HepG2 (cell line): ENCODE results near the gene MAP3K5. TPM values are rescaled to one million over a fixed set of nuclear protein-coding genes. Genes with fewer than 3 reads are reported as not detected.

Experiments
- ATAC-seq: fragments of 200-7000 bp; cut with Tn5 transposase; 3 replicates; pipeline ENCODE4 v1.9.1; 2020; ENCODE audit warnings: mild to moderate bottlenecking, moderate library complexity
- BruUV-seq: library from RNA; stranded (reverse); fragments of 400-500 nt; replicated peaks from 2 replicates; lab custom pipeline; 2021; lab: Mats Ljungman, UMichigan
- CTCF ChIA-PET: fragments of 300-600 bp; formaldehyde crosslinking; extraction: SDS; loops from one replicate; lab custom pipeline; 2021; ENCODE audit warnings: low total read pairs, inconsistent platforms, low intra/inter-chr PET ratio; lab: Yijun Ruan, JAX
- POLR2A ChIA-PET: fragments of 350-600 bp; sonication (Branson Sonifier 250); formaldehyde crosslinking; loops from one replicate; lab custom pipeline; 2020; ENCODE audit warnings: antibody characterized with exemption, inconsistent platforms; lab: Yijun Ruan, JAX
- DNase-seq: peaks from one replicate; pipeline ENCODE4 v3.0.0-alpha.2; 2015; ENCODE audit warnings: low spot score
- FAIRE-seq: peaks from 3 replicates; lab custom pipeline; 2011; peaks lifted over from hg19 to GRCh38; lab: Jason Lieb, UNC
- H2AFZ ChIP-seq: one replicate; pipeline ENCODE4 v1.6.1; 2011; ENCODE audit warnings: low read length, inconsistent platforms
- H3K27ac ChIP-seq: fragments of 300-600 bp; 3 replicates; pipeline ENCODE4 v1.8.0; 2011; ENCODE audit warnings: mixed run types, mild to moderate bottlenecking, mixed read lengths, low read length, inconsistent platforms; ENCODE audit not compliant: insufficient read depth; ENCODE audit errors: extremely low read length
- H3K27me3 ChIP-seq, 2 experiments: fragments of 200-600 bp in 1 of 2; 2 replicates in 1 of 2; 3 replicates in 1 of 2; pipeline versions ENCODE4 v1.6.0 to v1.8.0; 2011; ENCODE audit warnings: low read length in 2 of 2, mild to moderate bottlenecking in 2 of 2, moderate library complexity in 2 of 2, inconsistent platforms in 1 of 2; ENCODE audit not compliant: insufficient read depth in 2 of 2, control insufficient read depth in 1 of 2
- H3K36me3 ChIP-seq, 2 experiments: fragments of 200-600 bp in 1 of 2; replicated peaks in 1 of 2; 2 replicates in 1 of 2; 3 replicates in 1 of 2; pipeline versions ENCODE4 v1.5.1 to v1.8.0; 2011; ENCODE audit warnings: low read length in 2 of 2, inconsistent platforms in 1 of 2; ENCODE audit not compliant: insufficient read depth in 2 of 2, control insufficient read depth in 1 of 2
- H3K4me1 ChIP-seq: 2 replicates; pipeline ENCODE4 v1.5.1; 2012; ENCODE audit warnings: low read length, inconsistent platforms; ENCODE audit not compliant: insufficient read depth
- H3K4me2 ChIP-seq: 2 replicates; pipeline ENCODE4 v1.6.0; 2011; ENCODE audit warnings: low read depth, low read length, inconsistent platforms
- H3K4me3 ChIP-seq, 3 experiments: fragments of 200-600 bp in 1 of 3; sonication (generic), shearing (Covaris generic) in 1 of 3; replicated peaks in 1 of 3; 2 replicates each; pipeline ENCODE4 v1.5.1; 2011 to 2016; ENCODE audit warnings: low read length in 3 of 3, inconsistent platforms in 2 of 3, low read depth in 2 of 3, mild to moderate bottlenecking in 2 of 3, control low read depth in 1 of 3, mixed read lengths in 1 of 3; ENCODE audit not compliant: insufficient read depth in 1 of 3
- H3K79me2 ChIP-seq: one replicate; pipeline ENCODE4 v1.6.1; 2011; ENCODE audit warnings: low read length, inconsistent platforms; ENCODE audit not compliant: insufficient read depth
- H3K9ac ChIP-seq: 2 replicates; pipeline ENCODE4 v1.6.0; 2011; ENCODE audit warnings: mild to moderate bottlenecking, low read depth, low read length, inconsistent platforms; ENCODE audit not compliant: insufficient read depth
- H3K9me3 ChIP-seq: 2 replicates; pipeline ENCODE4 v1.5.1; 2012; ENCODE audit warnings: mild to moderate bottlenecking, low read length
- H4K20me1 ChIP-seq: 2 replicates; pipeline ENCODE4 v1.6.0; 2011; ENCODE audit warnings: inconsistent platforms, mild to moderate bottlenecking, low read length, moderate library complexity; ENCODE audit not compliant: insufficient read depth
- NFE2 ChIP-seq: sonication (generic); formaldehyde crosslinking; IDR thresholded peaks from 2 replicates; pipeline ENCODE4 v1.4.0; 2020; ENCODE audit warnings: missing genetic modification reagents
- PLSCR1 ChIP-seq: sonication (generic); formaldehyde crosslinking; IDR thresholded peaks from 2 replicates; pipeline ENCODE4 v1.5.0; 2020; ENCODE audit warnings: missing genetic modification reagents, mild to moderate bottlenecking, borderline replicate concordance
- PRDM15 ChIP-seq: sonication (generic); formaldehyde crosslinking; IDR thresholded peaks from 2 replicates; pipeline ENCODE4 v1.4.0; 2020; ENCODE audit warnings: missing genetic modification reagents
- SMC3 ChIP-seq: IDR thresholded peaks from 2 replicates; pipeline ENCODE4 v1.6.1; 2011; ENCODE audit warnings: low read length, improper control_type of control experiment
- STAG1 ChIP-seq: sonication (generic); formaldehyde crosslinking; IDR thresholded peaks from 2 replicates; pipeline ENCODE4 v1.4.0; 2020; ENCODE audit warnings: missing genetic modification reagents
- ZBTB40 ChIP-seq, 2 experiments: fragments of 450-650 bp in 1 of 2; sonication (generic) in 1 of 2; formaldehyde crosslinking in 1 of 2; IDR thresholded peaks; 2 replicates each; pipeline versions ENCODE4 v1.6.1 to v1.8.0; 2016 to 2022; ENCODE audit warnings: antibody characterized with exemption in 1 of 2, mild to moderate bottlenecking in 1 of 2, missing genetic modification reagents in 1 of 2
- ZNF44 ChIP-seq: sonication (generic); formaldehyde crosslinking; IDR thresholded peaks from 2 replicates; pipeline ENCODE4 v1.5.1; 2020; ENCODE audit warnings: mild to moderate bottlenecking, missing genetic modification reagents
- ZNF619 ChIP-seq: sonication (generic); formaldehyde crosslinking; IDR thresholded peaks from 2 replicates; pipeline ENCODE4 v1.4.0; 2020; ENCODE audit warnings: mild to moderate bottlenecking, missing genetic modification reagents
- ZNF761 ChIP-seq: sonication (generic); formaldehyde crosslinking; conservative IDR thresholded peaks from 2 replicates; pipeline ENCODE4 v1.4.0; 2020; ENCODE audit warnings: mild to moderate bottlenecking, missing genetic modification reagents
- WGBS: methylation state at CpG from one replicate; pipeline ENCODE4 v1.1.6; 2017; ENCODE audit warnings: low lambda C conversion rate; 5-methylcytosine and 5-hydroxymethylcytosine counted together
- in situ Hi-C: cut with HindIII; loops from 2 replicates; pipeline ENCODE4 v1.10.0; 2017; ENCODE audit warnings: low pct_unique_long_range_greater_than_20kb; ENCODE audit not compliant: extremely low pct_ligation_motif_present
- intact Hi-C: fragments of 100-400 bp; cut with micrococcal nuclease; formaldehyde crosslinking; loops from one replicate; pipeline ENCODE4 v1.10.0; 2022; ENCODE audit not compliant: unreplicated experiment
- polyA plus RNA-seq, 8 experiments: library from polyadenylated mRNA; depleted of rRNA in 3 of 8; stranded (reverse) in 7 of 8; unstranded in 1 of 8; fragments of >200 nt; fragmentation: Illumina TruSeq in 4 of 8; extraction: Trizol in 4 of 8; gene quantifications; 2 replicates each; pipeline versions ENCODE4 v1.2.1 to v1.2.3, GENCODE V29; 2011 to 2016; ENCODE audit warnings: low read depth in 4 of 8, missing spikeins in 1 of 8, mixed read lengths in 1 of 8; ENCODE audit not compliant: insufficient read depth in 1 of 8
- total RNA-seq, 5 experiments: library from RNA; depleted of rRNA; stranded (reverse); fragments of >200 nt; fragmentation: Illumina TruSeq; extraction: Trizol; gene quantifications; 2 replicates each; pipeline ENCODE4 v1.2.3, GENCODE V29; 2016; ENCODE audit warnings: low read depth in 1 of 5

MAP3K5 gene
- total and polyA plus RNA-seq, 2 of the 13 experiments (the other 11 are each of a cell fraction or from before 2014, with no cell fraction given) = not detected

GRCh38 chr6:136643850-136644596 is 148.3 kb downstream of the MAP3K5 start:
- FAIRE-seq (peak; percentile 48), DNase-seq (peak; percentile 65), ATAC-seq (peak; percentile 99)
- Histone ChIP-seq H3K9me3 (no peaks in the 10 kb centered on the region), H3K9ac (no peak overlapping the region), H3K4me3 (no peak overlapping the region), H2AFZ (no peak overlapping the region), H3K27ac (no peak overlapping the region), H3K27me3 (no peaks in the 10 kb centered on the region; a peak in 1 of 5 replicates), H3K4me2 (no peak overlapping the region), H3K36me3 (no peaks in the 10 kb centered on the region), H4K20me1 (no peaks in the 10 kb centered on the region), H3K79me2 (no peaks in the 10 kb centered on the region), H3K4me1 (no peaks in the 10 kb centered on the region)
- BruUV-seq = no TSS peak
- POLR2A ChIA-PET = no interaction called here
- CTCF ChIA-PET = interaction anchor here (0.8 to 1.6 kb wide), 4 partner anchors 149 to 998 kb away, joined by 3 to 6 read pairs (median 4); no protein-coding TSS in a partner anchor
- in situ Hi-C loops = loop anchor here (5.0 to 25.0 kb wide), 3 partner anchors 148 to 1001 kb away; partner anchors contain the start of genes MAP3K5 and SLC35D3
- 0% methylated on average over 5 of the region's 5 CpGs for WGBS
- intact Hi-C loops = loop anchor here (1.0 to 5.0 kb wide), 4 partner anchors 148 to 998 kb away; partner anchors contain the start of gene MAP3K5
- TF ChIP-seq PRDM15 (CRISPR knock-in tag) (no peak), STAG1 (CRISPR knock-in tag) (peak; percentile 70), PLSCR1 (CRISPR knock-in tag) (no peak), SMC3 (peak; percentile 85), ZNF44 (no peak), NFE2 (CRISPR knock-in tag) (no peak), ZNF619 (no peak), ZBTB40 (IDR thresholded peaks at IDR 0.05) (no peak), ZBTB40 (CRISPR knock-in tag; IDR thresholded peaks at IDR 0.05) (0 out of 2 replicates have a peak, but pooled peaks have one; percentile 14), ZNF761 (CRISPR knock-in tag) (no peak)
